Hematopoietic multipotent progenitor cell treated with erythropoietin and hydrocortisone succinate and interleukin-3 and kit ligand, for 15 days (in vitro differentiated cells): ENCODE measurements around the gene ZNF134.

ENCODE experiments used
- DNase-seq: peaks from one replicate; pipeline ENCODE4 v3.0.0-alpha.2; 2015; ENCODE audit warnings: low spot score

ZNF134 gene

DNA sequence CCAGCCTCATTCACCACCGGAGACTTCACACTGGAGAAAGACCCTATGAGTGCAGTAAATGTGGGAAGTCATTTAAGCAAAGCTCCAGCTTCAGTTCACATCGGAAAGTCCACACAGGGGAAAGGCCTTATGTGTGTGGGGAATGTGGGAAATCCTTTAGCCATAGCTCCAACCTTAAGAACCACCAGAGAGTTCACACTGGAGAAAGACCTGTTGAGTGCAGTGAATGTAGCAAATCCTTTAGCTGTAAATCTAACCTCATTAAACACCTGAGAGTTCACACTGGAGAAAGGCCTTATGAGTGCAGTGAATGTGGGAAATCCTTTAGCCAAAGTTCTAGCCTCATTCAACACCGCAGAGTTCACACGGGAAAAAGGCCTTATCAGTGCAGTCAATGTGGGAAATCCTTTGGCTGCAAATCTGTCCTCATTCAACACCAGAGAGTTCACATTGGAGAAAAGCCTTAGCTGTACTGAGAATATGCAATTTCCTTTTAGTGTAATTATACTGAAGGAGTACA is 27.7 kb downstream of the ZNF134 start:
- DNase-seq = no peak

DNA sequence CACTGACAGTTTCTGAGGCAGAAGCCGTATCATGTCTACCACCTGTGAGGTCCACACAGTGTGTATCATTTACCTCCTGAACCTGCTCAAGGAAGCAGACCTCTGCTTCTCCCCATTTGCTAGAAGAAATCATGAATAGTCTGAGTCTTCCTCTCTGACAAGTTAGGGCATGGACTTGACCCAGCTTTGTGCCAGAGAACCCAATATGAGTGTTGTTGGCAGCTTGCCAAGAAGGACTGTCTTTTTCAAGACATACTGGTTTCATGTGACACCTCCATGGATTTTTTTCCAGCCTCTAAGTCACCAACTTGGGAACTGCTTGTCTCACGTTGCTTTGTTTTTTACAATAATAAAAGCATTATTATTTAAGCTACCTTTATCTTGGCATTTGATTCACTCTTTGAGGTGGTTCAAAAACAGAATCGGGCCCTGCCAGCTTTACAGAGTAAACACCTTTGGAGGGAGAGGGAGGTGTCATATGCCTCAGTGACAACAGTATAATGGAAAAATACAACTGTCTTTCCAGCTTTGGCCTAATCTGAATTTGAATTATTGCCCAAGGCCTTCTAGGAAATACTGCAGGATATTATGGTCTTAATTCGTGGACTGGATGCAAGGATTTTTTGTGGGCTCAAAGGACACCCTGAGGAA is 28.5 kb downstream of the ZNF134 start:
- DNase-seq = no peak

DNA sequence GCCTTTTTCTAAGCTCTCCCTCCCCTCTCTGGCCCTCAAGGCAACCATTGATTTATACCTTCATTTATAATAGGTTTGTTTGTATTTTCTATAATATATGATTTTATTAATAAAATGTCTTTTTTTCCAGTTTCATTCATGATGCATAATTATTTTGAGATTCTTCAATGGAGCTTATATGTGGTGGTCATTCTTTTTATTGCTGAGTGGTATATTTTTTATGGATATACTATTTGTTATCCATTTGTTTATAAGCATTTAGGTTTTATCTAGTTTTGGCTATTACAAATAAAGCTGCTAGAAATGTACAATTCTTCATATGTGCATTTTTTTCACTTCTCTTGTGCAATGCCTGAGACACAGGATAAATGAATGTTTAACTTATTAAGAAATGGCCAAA is 29.7 kb downstream of the ZNF134 start:
- no peak for DNase-seq

DNA sequence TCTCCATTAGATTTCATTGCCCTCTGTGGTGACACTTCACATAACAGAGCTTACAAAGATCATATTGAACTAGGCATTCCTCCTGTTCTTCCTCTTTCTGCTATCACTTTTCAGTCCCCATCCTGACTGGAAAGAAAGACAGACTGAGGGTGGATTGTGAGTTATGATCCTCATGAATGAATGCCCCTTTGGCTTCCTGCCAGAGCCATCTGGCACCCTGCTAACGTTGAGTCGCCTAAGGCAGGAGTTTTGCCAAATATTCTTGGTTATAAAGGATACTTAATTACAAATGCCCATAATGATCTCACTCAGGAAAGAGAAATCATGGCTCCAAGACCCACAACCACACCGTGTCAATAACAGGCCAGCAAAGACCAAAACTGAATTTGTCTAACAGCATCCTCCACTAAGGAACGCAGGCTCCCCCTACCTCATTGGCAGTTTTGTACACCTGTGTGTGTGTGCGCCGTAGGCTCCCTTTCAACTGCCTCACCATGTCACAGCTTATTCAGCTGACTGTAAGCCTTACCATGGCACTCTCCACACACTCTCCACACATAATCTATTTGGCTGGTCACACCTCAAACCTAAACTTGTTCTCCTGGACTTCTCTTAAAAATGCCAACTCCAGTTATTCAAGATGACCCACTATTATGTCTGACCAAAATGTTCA is 34.4 kb downstream of the ZNF134 start:
- DNase-seq = no peak

DNA sequence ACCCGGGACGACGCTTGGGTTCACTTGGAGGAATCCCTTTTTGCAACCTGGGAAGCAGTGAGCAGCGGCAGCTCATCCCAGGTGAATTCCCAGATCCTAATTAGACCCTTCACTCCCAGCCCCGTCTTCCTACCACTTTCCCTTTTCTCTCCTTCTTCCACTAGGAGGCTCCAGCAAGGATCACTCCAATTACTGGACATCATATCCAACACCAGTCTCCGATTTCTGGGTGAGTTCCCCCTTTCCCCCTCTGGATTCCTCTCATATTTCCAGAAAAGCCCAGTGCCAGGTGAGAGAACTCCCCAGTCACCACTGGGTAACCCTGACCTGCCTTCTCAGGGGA is 37.6 kb downstream of the ZNF134 start:
- no peak for DNase-seq

DNA sequence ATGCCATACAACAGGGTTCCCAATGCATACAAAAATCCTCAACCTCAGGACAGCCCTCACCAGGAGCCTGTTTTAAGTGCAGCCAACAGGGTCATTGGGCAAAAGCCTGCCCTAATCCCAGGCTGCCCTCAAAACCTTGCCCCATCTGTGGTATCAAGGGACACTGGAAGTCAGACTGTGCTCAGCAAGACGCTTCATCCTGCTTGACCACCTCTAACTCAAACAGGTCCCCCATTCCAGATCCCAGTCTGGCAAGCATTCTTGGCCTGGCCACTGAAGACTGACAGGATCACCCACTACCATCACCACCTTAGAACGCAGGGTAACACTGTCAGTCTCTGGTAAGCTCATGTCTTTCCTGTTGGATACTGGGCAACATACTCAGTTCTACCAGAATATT is 39.6 kb downstream of the ZNF134 start:
- no peak for DNase-seq

DNA sequence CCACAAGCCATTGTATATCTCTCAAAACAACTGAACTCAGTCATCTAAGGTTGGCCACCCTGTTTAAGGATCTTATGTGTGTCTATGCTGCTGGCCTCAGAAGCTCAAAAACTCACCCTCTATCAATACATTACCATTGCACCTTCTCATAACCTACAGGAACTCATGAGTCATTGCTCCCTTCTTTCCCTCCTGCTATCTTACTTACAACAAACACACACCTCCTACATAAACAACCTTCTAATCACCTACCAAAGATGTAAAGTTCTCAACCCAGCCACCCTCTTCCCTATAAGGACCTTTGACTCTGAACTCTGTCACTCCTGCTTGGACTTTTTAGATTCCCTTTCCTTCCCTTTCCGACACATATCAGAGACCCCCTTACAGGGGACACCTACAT is 41.4 kb downstream of the ZNF134 start:
- no peak for DNase-seq

DNA sequence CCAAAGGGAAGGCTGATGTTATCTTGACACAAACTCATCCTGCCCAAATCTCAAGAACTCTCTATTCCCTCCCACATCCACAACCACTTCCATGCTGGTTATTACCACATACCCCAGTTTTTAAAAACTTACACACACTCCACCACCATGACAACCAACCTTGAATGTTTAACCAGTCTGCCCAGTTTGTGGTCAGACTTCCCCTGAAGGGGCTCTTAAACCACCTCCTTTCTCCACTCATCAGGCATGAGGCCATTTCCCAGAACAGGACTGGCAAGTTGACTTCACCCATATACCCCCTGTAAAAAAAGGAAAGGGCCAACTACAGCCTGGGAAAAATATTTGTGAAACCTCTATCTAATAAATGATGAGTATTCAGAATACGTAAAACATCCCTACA is 42.3 kb downstream of the ZNF134 start:
- no peak for DNase-seq

DNA sequence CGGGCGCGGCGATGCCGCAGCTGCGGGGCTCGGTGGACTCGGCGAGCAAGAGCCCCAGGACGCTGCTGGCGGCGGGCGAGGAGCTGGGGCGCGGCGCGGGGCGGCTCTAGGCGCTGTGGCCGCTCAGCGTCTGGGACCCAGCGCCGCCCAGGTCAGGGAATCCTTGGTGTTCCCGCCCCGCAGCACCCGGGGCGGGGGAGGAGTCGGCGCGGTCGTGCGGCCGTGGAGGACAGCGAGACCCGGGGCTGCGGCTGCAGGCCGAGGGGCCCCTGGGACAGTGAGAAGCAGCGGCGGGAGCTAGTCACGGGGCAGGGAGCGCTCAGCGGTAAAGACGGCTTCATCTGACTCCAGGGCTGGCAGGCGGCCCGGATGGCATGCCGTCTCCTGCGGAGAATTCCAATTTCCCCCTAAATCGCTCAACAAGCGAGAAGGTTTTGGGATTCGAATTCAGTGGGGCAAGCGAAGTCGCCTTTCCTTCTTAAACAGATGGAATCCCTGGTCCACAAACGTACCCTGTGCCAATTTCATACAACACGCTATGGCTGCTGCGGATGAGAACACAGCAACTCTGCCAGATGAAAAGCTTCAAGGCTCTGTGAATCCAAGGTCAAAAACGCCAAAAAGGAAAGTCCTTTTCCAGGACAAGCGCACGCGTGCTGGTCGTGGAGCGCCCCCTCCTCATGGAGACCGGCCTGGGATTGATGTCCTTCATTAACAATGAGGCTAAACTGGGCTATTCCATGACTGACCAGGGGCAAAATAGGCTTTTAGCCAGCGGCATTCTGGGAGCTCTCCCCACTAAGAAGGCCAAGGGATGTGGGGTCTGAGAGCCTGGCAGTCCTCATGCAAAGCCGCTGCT is 50.5 kb downstream of the ZNF134 start:
- no peak for DNase-seq

DNA sequence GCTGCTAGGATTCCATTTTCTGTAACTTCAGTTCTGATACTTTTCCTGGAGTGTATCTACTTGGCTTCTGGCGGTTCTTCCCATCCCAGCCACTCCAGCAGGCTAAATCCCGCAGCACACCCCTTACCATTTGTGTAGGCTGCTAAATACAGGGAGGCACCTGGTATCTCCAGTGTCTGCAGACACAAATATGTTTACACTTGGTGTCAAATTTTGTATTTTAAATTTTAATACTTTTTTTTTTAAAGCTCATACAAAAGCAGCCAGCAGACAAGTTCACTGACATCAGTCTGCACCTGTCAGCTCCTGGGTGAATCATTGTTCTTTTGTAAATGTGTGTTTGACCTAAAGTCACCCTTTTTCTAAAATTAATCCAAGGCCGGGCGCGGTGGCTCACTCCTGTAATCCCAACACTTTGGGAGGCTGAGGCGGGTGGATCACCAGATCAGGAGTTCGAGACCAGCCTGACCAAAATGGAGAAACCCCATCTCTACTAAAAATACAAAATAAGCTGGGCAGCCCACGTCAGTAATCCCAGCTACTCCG is 51.3 kb downstream of the ZNF134 start:
- DNase-seq = no peak

DNA sequence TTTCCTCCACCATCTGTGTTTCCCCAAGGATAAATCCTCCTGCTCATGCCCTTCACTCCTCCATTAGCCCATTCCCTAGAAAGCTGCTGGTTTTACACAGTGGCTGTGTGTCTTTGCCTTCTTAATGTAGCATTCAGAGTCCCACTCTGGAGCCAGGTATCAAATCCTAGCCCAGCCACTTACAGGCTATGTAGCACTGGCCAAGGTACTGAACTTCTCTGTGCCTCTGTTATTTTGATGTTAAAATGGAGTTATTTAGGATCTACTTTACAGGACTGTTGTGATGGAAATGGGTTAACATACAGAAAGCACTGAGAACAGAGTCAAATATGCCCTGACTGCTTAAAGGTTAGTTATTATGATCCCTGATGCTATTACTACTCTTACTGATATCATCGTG is 53.2 kb downstream of the ZNF134 start:
- DNase-seq = no peak

DNA sequence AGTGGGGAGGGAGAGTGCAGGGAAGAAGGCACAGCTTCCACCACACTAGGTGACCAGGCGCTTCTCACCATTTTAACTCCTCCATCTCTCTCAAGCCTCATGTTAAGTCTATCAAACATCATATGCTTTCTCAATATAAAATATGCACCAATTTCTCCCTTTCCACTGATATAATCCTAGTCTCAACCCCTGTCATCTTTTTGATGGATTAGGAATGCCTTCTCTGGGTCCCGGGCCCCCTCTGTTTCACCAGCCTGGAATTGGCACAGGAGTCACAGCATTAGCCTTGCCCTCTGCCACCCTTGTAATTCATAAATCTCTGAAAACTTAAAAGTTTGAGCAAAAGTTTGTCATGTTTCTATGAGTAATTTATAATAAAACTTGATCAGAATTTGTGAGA is 54.6 kb downstream of the ZNF134 start, which contains the start of gene ZSCAN4:
TSS of gene ZSCAN4 (plus strand) at position 301 of the 400 bp plus-strand sequence. CDS start 7,211 bp downstream, outside the sequence.
- DNase-seq = no peak

DNA sequence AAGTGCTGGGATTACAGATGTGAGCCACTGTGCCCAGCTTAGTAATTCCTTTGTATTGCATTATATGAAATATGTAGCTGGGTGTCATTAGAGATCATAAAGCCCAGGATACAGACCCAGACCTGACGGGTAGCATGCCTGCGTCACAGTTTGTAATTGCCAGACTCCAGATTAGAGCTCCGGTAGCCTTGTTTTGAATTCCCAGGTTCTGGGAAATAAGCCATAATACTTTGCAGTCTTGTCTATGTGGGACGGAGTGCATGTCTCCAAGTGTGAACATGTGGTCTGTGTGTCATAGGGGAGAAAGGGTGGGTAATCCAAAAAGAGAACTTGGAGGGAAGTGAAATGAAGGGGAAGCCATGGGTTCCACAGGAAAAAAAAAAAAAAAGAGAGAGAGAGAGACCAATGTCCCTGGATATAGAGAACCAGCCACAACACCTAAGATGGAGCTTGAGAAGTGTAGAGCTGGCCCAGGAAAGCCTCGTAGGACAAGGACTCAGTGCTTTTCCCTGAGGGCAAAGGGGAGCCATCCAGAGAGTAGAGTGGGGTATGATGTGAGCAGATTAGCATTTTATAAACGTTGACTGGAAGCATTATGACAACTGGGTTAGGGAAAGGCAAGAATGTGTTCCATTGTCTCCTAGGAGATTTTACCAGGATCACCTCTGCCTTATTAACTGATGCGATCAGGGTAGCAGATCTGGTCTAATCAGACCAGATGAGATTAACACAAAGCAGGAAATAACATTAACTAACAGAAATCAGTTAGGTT is 57.3 kb downstream of the ZNF134 start:
- DNase-seq = no peak

DNA sequence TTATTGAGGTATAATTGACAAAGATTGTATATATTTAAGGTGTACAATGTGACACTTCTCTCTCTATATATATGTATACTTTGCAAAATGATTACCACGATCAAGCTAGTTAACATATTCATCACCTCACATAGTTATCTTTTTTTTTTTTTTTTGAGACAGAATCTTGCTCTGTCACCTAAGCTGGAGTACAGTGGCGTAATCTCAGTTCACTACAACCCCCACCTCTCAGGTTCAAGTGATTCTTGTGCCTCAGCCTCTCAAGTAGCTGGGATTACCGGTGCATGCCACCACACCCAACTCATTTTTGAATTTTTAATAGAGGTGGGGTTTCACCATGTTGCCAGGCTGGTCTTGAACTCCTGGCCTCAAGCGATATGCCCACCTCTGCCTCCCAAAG is 58.4 kb downstream of the ZNF134 start:
- DNase-seq = no peak
